GM21381 (cell line): ENCODE results near the gene XPR1.

ENCODE experiments used
- ATAC-seq: cut with Tn5 transposase; IDR thresholded peaks from one replicate; pipeline ENCODE4 v1.9.1; 2021; ENCODE audit warnings: mild to moderate bottlenecking, moderate library complexity; ENCODE audit not compliant: unreplicated experiment

XPR1 gene

DNA sequence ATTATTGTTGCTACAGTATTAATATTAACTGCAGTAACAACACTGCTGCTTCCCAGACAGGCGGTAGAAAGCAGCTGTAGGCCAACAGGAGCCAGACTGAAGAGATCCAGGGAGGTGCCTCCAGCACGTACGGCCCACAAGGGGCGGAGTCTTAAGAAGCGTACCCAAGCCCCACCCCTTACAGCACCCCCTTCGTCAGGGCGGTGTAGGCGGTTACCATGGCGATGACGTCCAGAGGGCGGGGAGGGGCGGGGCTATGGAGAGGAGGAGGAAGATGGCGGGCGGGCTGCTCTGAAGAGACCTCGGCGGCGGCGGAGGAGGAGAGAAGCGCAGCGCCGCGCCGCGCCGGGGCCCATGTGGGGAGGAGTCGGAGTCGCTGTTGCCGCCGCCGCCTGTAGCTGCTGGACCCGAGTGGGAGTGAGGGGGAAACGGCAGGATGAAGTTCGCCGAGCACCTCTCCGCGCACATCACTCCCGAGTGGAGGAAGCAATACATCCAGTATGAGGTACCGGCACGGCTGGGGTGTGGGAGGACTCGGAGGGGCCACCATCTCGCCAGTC is at the start of gene XPR1:
Gene XPR1, plus strand, starts transcription at position 257 of the 560 bp plus-strand sequence. Its CDS starts 180 bp downstream, at position 437.
- peak; percentile 98 for ATAC-seq

- ATAC-seq: no peak
These were observed 47.0 kb upstream of the XPR1 start for GRCh38 chr1:180584869-180585268.

DNA sequence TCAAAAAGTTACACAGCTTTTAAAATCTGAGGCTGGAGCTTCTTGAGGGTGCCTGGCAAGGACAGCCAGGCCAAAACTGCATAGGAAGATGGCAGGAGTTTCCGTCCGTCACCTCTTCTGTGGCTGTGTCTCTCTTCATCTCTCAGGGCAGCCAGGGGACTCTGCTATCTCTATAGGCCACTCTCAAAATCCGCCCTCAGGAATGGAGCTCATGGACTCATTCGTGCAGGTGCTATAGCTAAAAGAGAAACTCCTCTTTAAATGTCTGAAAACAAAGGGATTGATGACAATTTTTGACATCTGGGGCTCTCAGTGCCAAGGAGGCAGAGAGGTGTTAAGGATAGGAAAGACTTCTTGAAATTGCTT is 45.8 kb upstream of the XPR1 start:
- no peak for ATAC-seq

DNA sequence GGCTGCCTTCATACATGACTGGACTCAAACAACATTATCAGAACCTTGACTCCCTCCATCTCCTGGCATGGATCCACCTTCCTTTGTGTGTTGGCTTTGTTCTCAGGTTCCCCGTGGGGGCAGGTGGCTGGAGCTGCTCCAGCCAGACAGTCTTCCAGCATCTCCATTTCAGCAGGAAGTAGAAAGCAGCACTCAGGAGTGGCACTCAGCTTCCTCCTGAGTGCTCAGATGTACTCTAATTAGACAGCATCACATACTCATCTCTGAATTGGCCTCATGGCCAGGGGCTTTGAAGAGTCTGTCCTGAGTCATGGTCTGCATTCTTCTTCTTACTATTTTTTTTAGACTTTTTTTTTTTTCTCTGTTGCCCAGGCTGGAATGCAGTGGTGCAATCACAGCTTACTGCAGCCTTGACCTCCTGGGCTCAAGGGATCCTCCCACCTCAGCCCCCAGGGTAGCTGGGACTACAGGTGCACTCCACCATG is 45.1 kb upstream of the XPR1 start:
- no peak for ATAC-seq

GRCh38 chr1:180588121-180588520 is 43.7 kb upstream of the XPR1 start:
- no peak for ATAC-seq

DNA sequence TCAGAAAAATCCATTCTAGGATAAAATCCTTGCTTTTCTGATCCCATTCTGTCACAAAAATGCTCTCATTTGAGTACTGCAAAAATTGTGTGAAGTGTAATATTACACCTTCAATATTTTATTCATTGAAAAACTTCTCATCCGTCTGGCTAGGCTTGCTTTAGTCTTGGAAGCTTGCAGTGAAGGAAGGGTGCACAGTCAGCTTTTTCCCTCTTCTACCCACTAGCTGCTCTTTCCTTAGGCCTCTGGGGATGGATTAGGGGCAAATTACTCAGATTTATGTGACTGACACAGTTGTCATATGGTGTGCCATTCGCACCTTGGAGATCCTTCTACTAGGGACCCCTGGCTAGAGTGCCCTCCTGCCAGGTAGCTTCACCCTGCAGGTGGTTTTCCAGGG is 40.9 kb upstream of the XPR1 start:
- no peak for ATAC-seq

GRCh38 chr1:180593382-180593781 is 38.4 kb upstream of the XPR1 start:
- ATAC-seq: no peak

- no peak for ATAC-seq
These were observed 37.1 kb upstream of the XPR1 start for GRCh38 chr1:180594723-180595122.

DNA sequence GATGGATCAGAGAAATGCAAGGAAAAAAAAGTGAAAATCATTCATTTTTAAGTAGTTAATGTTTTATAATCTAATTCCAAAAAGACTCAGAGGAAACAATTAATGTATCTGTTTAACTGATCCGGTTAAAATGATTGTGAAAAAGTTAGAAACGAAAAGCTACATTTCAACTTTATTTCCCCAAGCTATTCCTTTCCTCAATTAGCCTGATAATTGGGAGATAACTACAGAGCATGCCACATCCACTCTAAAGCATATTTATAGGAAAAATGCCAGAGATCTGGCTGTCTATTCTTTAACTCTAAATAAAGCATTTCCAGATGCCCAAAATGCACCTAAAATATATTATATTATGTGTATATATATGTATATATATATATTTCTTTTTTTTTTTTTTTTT is 35.9 kb upstream of the XPR1 start:
- ATAC-seq: no peak

DNA sequence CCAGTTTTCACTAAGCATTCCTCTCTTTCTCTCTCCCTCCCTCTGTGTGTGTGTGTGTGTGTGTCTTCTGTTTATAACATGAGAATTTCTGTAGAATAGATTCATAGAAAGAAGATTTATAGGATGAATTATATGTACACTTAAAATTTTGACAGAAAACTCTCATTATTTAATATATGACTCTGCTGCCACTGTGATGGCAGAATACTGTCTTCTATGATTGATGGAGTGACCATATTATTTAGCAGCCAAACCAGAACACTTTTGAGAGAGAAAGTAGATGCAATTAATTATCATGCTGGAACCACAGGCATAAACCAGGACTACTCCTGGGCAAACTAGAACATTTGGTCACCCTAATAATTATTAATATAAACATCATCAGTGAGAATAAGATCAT is 34.3 kb upstream of the XPR1 start:
- no peak for ATAC-seq

GRCh38 chr1:180598333-180598974 is 33.4 kb upstream of the XPR1 start:
- ATAC-seq: no peak

- no peak for ATAC-seq
These were observed 31.5 kb upstream of the XPR1 start for GRCh38 chr1:180600343-180600742.

DNA sequence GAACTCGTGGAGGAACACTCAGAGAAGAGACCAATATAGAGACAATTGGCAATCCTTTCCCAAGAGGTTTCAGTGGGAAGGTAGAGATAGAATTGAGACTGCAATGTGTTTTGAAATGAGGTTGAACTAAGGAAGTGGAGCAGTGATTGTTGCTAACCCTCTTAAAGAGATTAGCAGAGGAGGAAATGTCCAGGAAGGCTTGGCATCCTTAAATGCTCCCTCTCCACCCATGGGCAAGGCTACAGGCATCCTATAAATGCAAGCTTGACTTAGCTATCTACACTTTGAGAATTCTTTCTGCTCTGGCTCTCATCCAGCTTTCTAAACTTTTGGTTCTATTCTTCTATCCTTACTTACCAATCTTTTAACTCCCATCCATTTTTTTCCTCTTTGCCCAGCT is 30.3 kb upstream of the XPR1 start:
- ATAC-seq: no peak

- ATAC-seq: no peak
These were observed 28.5 kb upstream of the XPR1 start for GRCh38 chr1:180603223-180603849.

DNA sequence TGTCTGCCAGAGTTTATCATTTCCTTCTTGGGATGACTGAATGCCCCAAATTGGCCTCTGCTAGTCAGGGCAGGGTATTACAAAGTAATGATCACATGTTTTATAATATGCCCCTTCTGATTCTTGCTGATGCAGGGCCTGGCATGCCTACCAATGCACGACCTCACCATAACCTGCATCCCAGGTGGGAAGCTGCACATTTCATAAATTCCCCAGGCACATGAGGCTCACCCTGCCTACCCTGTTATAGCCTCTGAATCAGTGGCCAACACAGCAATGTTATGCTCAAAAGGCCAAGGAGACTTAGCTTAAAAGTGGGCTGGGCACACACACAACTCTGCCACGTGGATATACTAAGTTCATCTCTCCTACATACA is 28.0 kb upstream of the XPR1 start:
- no peak for ATAC-seq

DNA sequence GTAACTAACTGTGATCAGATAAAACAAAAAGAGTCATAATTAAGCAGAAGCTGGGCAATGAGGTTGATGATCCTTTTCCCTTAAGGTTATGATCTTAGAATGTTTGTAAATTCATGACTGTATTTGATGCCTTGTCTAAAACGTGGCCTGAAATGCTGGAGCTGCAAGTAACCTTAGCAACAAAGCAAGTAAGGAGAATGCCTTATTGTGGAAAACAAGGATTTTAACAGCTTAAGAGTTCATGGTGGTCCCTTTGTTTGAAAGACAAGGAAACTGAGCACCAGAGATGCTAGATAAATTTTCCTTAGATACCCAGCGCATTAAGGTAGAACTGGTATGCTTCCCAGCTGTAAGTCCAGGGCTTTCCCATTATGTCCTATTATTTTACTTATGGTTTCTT is 25.7 kb upstream of the XPR1 start:
- ATAC-seq: no peak

DNA sequence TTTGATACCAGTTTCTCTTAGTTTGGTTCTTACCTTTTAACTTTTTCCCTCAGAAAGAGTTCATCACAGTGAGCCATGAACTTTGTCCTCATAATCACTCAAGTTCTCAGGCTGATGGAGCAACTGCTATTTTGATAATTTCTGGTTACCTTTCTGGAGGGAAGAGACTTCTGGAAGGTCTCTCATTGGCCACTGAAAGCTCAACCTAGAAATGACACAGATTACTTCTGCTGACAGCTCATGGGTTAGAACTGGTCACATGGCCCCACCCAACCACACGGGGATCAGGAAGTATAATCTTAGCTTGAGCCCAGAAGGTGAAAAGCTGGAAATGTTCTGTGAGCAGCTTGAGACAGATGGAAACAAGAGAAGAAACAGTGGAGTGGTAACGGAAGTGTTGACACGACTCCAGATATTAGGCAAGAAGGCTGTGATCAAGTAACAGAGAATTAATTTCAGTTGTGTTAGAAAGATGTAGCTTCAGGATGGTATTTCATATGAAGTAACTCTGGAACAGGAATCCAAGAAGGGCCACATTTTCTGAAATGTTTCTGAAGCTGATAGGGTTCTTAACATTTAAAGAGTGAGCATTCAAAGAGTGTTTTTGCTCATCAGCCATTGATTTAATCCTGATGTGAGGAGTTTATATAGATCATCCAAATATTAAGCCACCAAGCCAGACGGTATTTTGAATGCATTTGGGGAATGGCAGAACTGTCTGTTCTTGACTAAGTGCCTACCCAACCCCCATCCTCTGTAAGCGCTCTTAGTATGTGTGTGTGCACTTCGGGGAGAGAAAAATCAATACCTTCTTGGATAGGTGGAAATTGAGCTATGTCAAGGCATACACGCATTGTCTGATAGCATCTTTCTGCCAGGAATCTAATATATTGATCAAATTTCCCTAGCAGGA is 21.9 kb upstream of the XPR1 start:
- no peak for ATAC-seq

DNA sequence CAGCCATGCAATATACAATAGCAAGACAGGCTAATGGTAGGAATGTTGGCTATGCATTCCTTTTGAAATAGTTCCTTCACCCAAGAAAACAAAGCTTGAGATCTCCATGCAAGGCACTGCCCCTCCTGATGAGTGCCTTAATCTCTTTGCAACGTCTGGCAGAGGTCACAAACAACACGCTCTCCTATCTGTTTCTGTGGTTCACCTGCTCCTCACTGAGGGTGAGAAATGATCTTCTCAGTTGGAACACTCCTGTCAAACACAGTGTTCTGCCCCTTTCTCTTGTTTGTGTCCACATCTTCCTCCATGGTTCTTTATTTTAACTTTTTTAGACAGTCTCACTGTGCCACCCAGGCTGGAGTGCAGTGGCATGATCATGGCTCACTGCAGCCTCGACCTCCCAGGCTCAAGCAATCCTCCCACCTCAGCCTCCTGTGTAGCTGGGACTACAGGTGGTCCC is 21.2 kb upstream of the XPR1 start:
- no peak for ATAC-seq

DNA sequence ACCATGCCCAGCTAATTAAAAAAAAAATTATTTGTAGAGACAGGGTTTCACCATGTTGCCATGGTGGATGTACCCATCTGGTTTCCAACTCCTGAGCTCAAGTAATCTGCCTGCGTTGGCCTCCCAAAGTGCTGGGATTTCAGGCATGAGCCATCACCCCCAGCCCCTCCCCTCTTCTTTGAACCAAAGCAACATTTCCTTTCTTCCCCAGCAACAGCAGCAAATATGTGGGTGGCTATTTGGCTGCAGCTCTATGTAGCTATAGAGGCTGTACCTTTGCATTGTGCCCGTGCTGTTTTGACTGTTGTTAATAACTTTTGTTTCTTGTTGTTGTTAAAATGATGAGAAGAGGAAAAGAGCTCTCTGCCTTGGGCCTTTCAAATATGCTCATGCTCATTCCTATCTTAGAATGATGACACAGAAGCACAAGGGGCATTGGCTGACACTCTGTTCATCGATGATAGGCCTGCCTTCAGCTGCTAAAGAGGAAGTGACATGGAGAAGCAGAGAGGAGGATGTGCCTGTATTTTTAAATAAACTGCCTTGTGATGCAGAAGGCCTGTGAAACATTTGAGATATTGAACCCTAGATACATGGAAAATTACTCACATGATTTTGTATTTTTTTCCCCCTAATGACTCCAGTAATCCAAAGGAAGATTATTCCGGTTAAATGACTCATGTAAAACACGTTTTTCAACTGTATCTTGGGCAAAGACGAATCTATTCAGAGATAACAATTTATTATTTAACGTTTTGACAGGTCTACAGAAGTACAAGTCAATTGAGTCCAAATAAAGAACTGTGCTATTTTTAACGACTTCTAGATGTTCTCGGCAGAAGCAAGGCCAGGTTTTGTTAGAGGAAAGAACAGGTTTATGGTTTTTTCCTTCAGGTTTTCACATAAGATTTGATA is 20.5 kb upstream of the XPR1 start:
- no peak for ATAC-seq

GRCh38 chr1:180612632-180613031 is 19.2 kb upstream of the XPR1 start:
- ATAC-seq: no peak
